Measurements from ENCODE around the gene TCEA3. TPM values are rescaled to one million over a fixed set of nuclear protein-coding genes. Genes with fewer than 3 reads are reported as not detected.

The TCEA3 gene
- not detected for polyA plus RNA-seq (ENCODE audit: low read depth in 6 of 6)

GRCh38 chr1:23424293-23425192, at the start of gene TCEA3:
TCEA3 (minus strand) TSS chr1:23424748; CDS start chr1:23424633, 115 bp downstream.
- peak within 1 kb of the TSS; percentile 51 to 89 (median 84) for H3K4me3 Mint-ChIP-seq
- H3K27me3 Mint-ChIP-seq = peaks cover 40 to 86% (median 70%) of the 10 kb centered on the region in 3 donors
- peak within 1 kb of the TSS in 3 of 6 donors; percentile 7 to 65 (median 33) for H3K27ac Mint-ChIP-seq
- H3K9me3 Mint-ChIP-seq = no peaks in the 10 kb centered on the region
- ATAC-seq (ENCODE audit: low read depth in 2 of 2) (peak; percentile 55 to 57), DNase-seq (no peak)
- H3K36me3 Mint-ChIP-seq = no peaks in the 10 kb centered on the region
- peaks cover 21 to 27% (median 27%) of the 10 kb centered on the region in 3 donors for H3K4me1 Mint-ChIP-seq

GRCh38 chr1:23473037-23473800, 48.7 kb upstream of the TCEA3 start:
- Mint-ChIP-seq H3K4me3 (no peak overlapping the region), H3K9me3 (no peaks in the 10 kb centered on the region), H3K4me1 (no peaks in the 10 kb centered on the region), H3K27ac (no peak overlapping the region), H3K27me3 (peaks cover 16 to 20% (median 19%) of the 10 kb centered on the region in 3 donors), H3K36me3 (no peaks in the 10 kb centered on the region)
- DNase-seq = no peak
- no peak for ATAC-seq (ENCODE audit: low read depth in 2 of 2)

GRCh38 chr1:23472351-23473036, 47.9 kb upstream of the TCEA3 start:
- Mint-ChIP-seq H3K9me3 (no peaks in the 10 kb centered on the region), H3K27ac (no peak overlapping the region), H3K36me3 (no peaks in the 10 kb centered on the region), H3K4me1 (no peaks in the 10 kb centered on the region), H3K27me3 (peaks cover 14 to 19% (median 15%) of the 10 kb centered on the region in 3 donors), H3K4me3 (no peak overlapping the region)
- DNase-seq (no peak), ATAC-seq (ENCODE audit: low read depth in 2 of 2) (no peak)

- no peaks in the 10 kb centered on the region for H3K9me3 Mint-ChIP-seq
Measured at GRCh38 chr1:23471473-23472075, 47.0 kb upstream of the TCEA3 start.

GRCh38 chr1:23470282-23471070, 45.9 kb upstream of the TCEA3 start:
- Mint-ChIP-seq H3K9me3 (no peaks in the 10 kb centered on the region), H3K27me3 (peaks cover 5 to 10% (median 10%) of the 10 kb centered on the region in 3 donors), H3K4me1 (no peaks in the 10 kb centered on the region), H3K4me3 (no peak overlapping the region), H3K27ac (peak overlapping the region in 1 of 6 donors; percentile 27), H3K36me3 (no peaks in the 10 kb centered on the region)
- no peak for DNase-seq
- no peak for ATAC-seq (ENCODE audit: low read depth in 2 of 2)

More at GRCh38 chr1:23471473-23472075, 47.0 kb upstream of the TCEA3 start:
- Mint-ChIP-seq H3K36me3 (no peaks in the 10 kb centered on the region), H3K4me3 (no peak overlapping the region), H3K27ac (no peak overlapping the region), H3K4me1 (no peaks in the 10 kb centered on the region), H3K27me3 (peaks cover 9 to 17% (median 10%) of the 10 kb centered on the region in 3 donors)
- ATAC-seq (ENCODE audit: low read depth in 2 of 2) = no peak
- DNase-seq = no peak

- no peaks in the 10 kb centered on the region for H3K4me1 Mint-ChIP-seq
- H3K9me3 Mint-ChIP-seq = no peaks in the 10 kb centered on the region
- no peak overlapping the region for H3K4me3 Mint-ChIP-seq
- ATAC-seq (ENCODE audit: low read depth in 2 of 2) (no peak), DNase-seq (no peak)
- H3K27ac Mint-ChIP-seq = no peak overlapping the region
- no peaks in the 10 kb centered on the region for H3K36me3 Mint-ChIP-seq
- H3K27me3 Mint-ChIP-seq = peaks cover 5 to 13% (median 10%) of the 10 kb centered on the region in 3 donors
Measured at GRCh38 chr1:23469372-23469982, 44.9 kb upstream of the TCEA3 start.

GRCh38 chr1:23466423-23466989, 42.0 kb upstream of the TCEA3 start:
- ATAC-seq (ENCODE audit: low read depth in 2 of 2) = no peak
- H3K4me3 Mint-ChIP-seq = no peak overlapping the region

GRCh38 chr1:23463286-23463685, 38.7 kb upstream of the TCEA3 start:
- Mint-ChIP-seq H3K4me3 (no peak overlapping the region), H3K27ac (no peak overlapping the region), H3K4me1 (no peaks in the 10 kb centered on the region), H3K9me3 (peaks cover 0 to 1% (median 0%) of the 10 kb centered on the region in 7 donors), H3K36me3 (no peaks in the 10 kb centered on the region), H3K27me3 (peaks cover 8 to 34% (median 21%) of the 10 kb centered on the region in 3 donors)
- ATAC-seq (ENCODE audit: low read depth in 2 of 2) (no peak), DNase-seq (no peak)

More at GRCh38 chr1:23466423-23466989, 42.0 kb upstream of the TCEA3 start:
- Mint-ChIP-seq H3K36me3 (no peaks in the 10 kb centered on the region), H3K27ac (no peak overlapping the region), H3K9me3 (peaks cover 0 to 1% (median 0%) of the 10 kb centered on the region in 7 donors), H3K4me1 (no peaks in the 10 kb centered on the region), H3K27me3 (peaks cover 0 to 26% (median 19%) of the 10 kb centered on the region in 3 donors)
- no peak for DNase-seq

GRCh38 chr1:23462766-23463165, 38.2 kb upstream of the TCEA3 start:
- DNase-seq = no peak
- no peaks in the 10 kb centered on the region for H3K4me1 Mint-ChIP-seq
- peaks cover 0 to 3% (median 0%) of the 10 kb centered on the region in 7 donors for H3K9me3 Mint-ChIP-seq
- H3K36me3 Mint-ChIP-seq = peaks cover 0 to 5% of the 10 kb centered on the region in 2 donors
- ATAC-seq (ENCODE audit: low read depth in 2 of 2) = no peak
- peaks cover 10 to 39% (median 26%) of the 10 kb centered on the region in 3 donors for H3K27me3 Mint-ChIP-seq
- no peak overlapping the region for H3K4me3 Mint-ChIP-seq
- no peak overlapping the region for H3K27ac Mint-ChIP-seq

- ATAC-seq (ENCODE audit: low read depth in 2 of 2) = no peak
- DNase-seq = no peak
- H3K27me3 Mint-ChIP-seq = peaks cover 20 to 50% (median 38%) of the 10 kb centered on the region in 3 donors
- no peaks in the 10 kb centered on the region for H3K4me1 Mint-ChIP-seq
- H3K36me3 Mint-ChIP-seq = peaks cover 0 to 7% of the 10 kb centered on the region in 2 donors
- H3K27ac Mint-ChIP-seq = no peak overlapping the region
- peaks cover 0 to 4% (median 0%) of the 10 kb centered on the region in 7 donors for H3K9me3 Mint-ChIP-seq
- H3K4me3 Mint-ChIP-seq = no peak overlapping the region
Measured at GRCh38 chr1:23461050-23461449, 36.5 kb upstream of the TCEA3 start.

GRCh38 chr1:23460519-23460918, 36.0 kb upstream of the TCEA3 start:
- ATAC-seq (ENCODE audit: low read depth in 2 of 2) (no peak), DNase-seq (no peak)
- Mint-ChIP-seq H3K27me3 (peaks cover 20 to 51% (median 43%) of the 10 kb centered on the region in 3 donors), H3K4me3 (no peak overlapping the region), H3K36me3 (peaks cover 0 to 7% of the 10 kb centered on the region in 2 donors), H3K4me1 (no peaks in the 10 kb centered on the region), H3K9me3 (peaks cover 0 to 4% (median 0%) of the 10 kb centered on the region in 7 donors), H3K27ac (no peak overlapping the region)
